ENCODE measurements around the gene FAM13B. TPM values are rescaled to one million over a fixed set of nuclear protein-coding genes. Genes with fewer than 3 reads are reported as not detected.
A peak's percentile ranks its signal among the peaks of the same experiment; 100 is the strongest.

Gene FAM13B
- total and polyA plus RNA-seq, 10 of the 15 experiments (the other 5 are each of a cell fraction or from before 2014, with no cell fraction given) = 3.6 to 30.0 (median 20.3) TPM

DNA sequence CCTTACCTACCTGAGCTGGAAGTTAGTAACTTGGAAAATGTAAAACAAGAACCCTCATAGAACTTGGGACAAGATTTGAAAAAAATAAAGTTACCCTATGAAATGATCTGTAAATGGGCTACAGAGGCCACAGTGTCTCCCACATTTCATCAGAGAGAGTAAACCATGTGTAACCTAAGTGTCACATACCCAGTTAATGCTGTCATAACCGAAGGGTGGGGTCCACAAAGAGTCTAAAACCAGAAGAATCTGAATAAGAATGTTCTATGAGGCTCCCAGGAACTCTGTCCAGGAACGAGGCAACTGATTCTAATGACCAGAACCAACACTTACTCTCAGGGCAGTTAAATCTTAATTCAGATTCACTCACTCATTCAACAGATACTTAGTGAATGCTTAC is 1.0 kb upstream of the FAM13B start:
- 3% methylated on average over 2 of the region's 2 CpGs for WGBS (ENCODE audit: insufficient coverage, insufficient replicate concordance, low lambda C conversion rate, missing lambda C conversion rate)
- Histone ChIP-seq H3K27ac (ENCODE audit: control insufficient read depth, insufficient read depth) (no peak overlapping the region; the same call in 1 of the 2 replicates), H4K20me1 (ENCODE audit: control insufficient read depth, insufficient read depth) (no peaks in the 10 kb centered on the region), H3K4me1 (ENCODE audit: control insufficient read depth, insufficient read depth, low read length) (peaks cover 22% of the 10 kb centered on the region), H3K36me3 (ENCODE audit: control insufficient read depth in 2 of 2, insufficient read depth in 2 of 2, low read length in 1 of 2) (no peaks in the 10 kb centered on the region), H2AFZ (ENCODE audit: control insufficient read depth, low read depth, low read length) (peak overlapping the region; percentile 88), H3K79me2 (ENCODE audit: control insufficient read depth, insufficient read depth, low read length) (peaks cover 44% of the 10 kb centered on the region), H3K4me2 (ENCODE audit: control insufficient read depth, insufficient read depth) (peak overlapping the region; percentile 61), H3K4me3 (peak overlapping the region; percentile 94), H3K9ac (ENCODE audit: control insufficient read depth, insufficient read depth, low read length) (peak overlapping the region; percentile 83), H3K9me3 (replicated peaks; ENCODE audit: control insufficient read depth, insufficient read depth, low read length) (no peaks in the 10 kb centered on the region), H3K27me3 (replicated peaks in 1 of 2; ENCODE audit: control insufficient read depth in 2 of 2, insufficient read depth in 2 of 2, low read length in 1 of 2) (no peaks in the 10 kb centered on the region)
- DNase-seq (ENCODE audit: low read depth, low spot score) = no peak
- RAD21 ChIA-PET (ENCODE audit: unreplicated experiment) = interaction anchor here (0.8 to 2.6 kb wide), 12 partner anchors 13 to 281 kb away, joined by 3 to 34 read pairs (median 4); partner anchors contain the start of gene PKD2L2
- intact Hi-C loops (cut with micrococcal nuclease; ENCODE audit: unreplicated experiment) (loop anchor here (5.0 to 10.0 kb wide), 4 partner anchors 147 to 409 kb away; partner anchors contain the start of genes HNRNPA0, KDM3B and PKD2L2), in situ Hi-C loops (cut with MboI) (loop anchor here (5.0 kb wide), 1 partner anchor 33 kb away; no protein-coding TSS in a partner anchor)
- POLR2A ChIA-PET = interaction anchor here (0.5 to 2.1 kb wide), 8 partner anchors 21 to 280 kb away, joined by 3 to 11 read pairs (median 4); partner anchors contain the start of genes HNRNPA0 and PKD2L2
- no TSS peak for BruUV-seq (replicated peaks)
- ATAC-seq = no peak
- CTCF ChIA-PET = interaction anchor here (0.5 to 8.8 kb wide), 15 partner anchors 10 to 374 kb away, joined by 3 to 398 read pairs (median 5); partner anchors contain the start of gene PKD2L2
- FAIRE-seq = no peak
- SMC1A ChIA-PET (ENCODE audit: uncharacterized antibody, unreplicated experiment) = interaction anchor here (0.8 to 10.4 kb wide), 12 partner anchors 31 to 254 kb away, joined by 3 to 207 read pairs (median 4); partner anchors contain the start of gene PKD2L2
- TF ChIP-seq GABPA (IDR thresholded peaks at IDR 0.05; ENCODE audit: low read depth) (no peak), BACH1 (IDR thresholded peaks at IDR 0.05; ENCODE audit: borderline replicate concordance) (no peak), HSF1 (IDR thresholded peaks at IDR 0.05; ENCODE audit: low read depth, low read length) (no peak), ZNF592 (IDR thresholded peaks at IDR 0.05) (no peak), EGR1 (IDR thresholded peaks at IDR 0.05; ENCODE audit: borderline replicate concordance in 1 of 2, low read depth in 2 of 2, low read length in 2 of 2) (no peak), CBFB (IDR thresholded peaks at IDR 0.05; ENCODE audit: low read depth) (no peak), FOXK2 (IDR thresholded peaks at IDR 0.05) (no peak), SRF (IDR thresholded peaks at IDR 0.05; ENCODE audit: low read depth in 2 of 2, low read length in 2 of 2) (no peak), NKRF (conservative IDR thresholded peaks at IDR 0.05) (no peak), ZBED1 (IDR thresholded peaks at IDR 0.05; ENCODE audit: borderline replicate concordance) (no peak), TBL1XR1 (IDR thresholded peaks at IDR 0.05; ENCODE audit: low read depth, low read length) (no peak), ETV6 (conservative IDR thresholded peaks at IDR 0.05 in 1 of 2, IDR thresholded peaks at IDR 0.05 in 1 of 2; ENCODE audit: borderline replicate concordance in 1 of 2, low read depth in 1 of 2) (no peak), ZNF24 (IDR thresholded peaks at IDR 0.05) (no peak)
- TF ChIP-seq, protein P1, sequence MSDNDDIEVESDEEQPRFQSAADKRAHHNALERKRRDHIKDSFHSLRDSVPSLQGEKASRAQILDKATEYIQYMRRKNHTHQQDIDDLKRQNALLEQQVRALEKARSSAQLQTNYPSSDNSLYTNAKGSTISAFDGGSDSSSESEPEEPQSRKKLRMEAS (IDR thresholded peaks at IDR 0.05; ENCODE audit: low read depth, low read length) = no peak

Measured in GM12878 (cell line).